ENCODE results near the gene NEB. TPM values are rescaled to one million over a fixed set of nuclear protein-coding genes. Genes with fewer than 3 reads are reported as not detected.

NEB gene
- total and polyA plus RNA-seq, 2 of the 4 experiments (the other 2 are of a cell fraction), result under 0.01 TPM; not detected in 1

GRCh38 chr2:151673016-151673415 is 61.3 kb downstream of the NEB start:
- H2BK20ac ChIP-seq (ENCODE audit: low read depth, low read length), result no peak overlapping the region
- no peak overlapping the region for H3K56ac ChIP-seq (ENCODE audit: extremely low read depth, insufficient read depth, low read length)
- no CpG with 5 or more reads among the region's 2 CpGs for WGBS, 2 experiments (ENCODE audit: extremely low coverage in 2 of 2, insufficient read length in 1 of 2)
- dilution Hi-C loops (cut with HindIII; ENCODE audit: low sequenced_read_pairs, unreplicated experiment), result no loop called here
- no peaks in the 10 kb centered on the region for H3K9me3 ChIP-seq (ENCODE audit: control insufficient read depth, insufficient read depth, low read length)
- in situ Hi-C loops (cut with MboI; ENCODE audit: low sequenced_read_pairs), result no loop called here
- H2BK120ac ChIP-seq (ENCODE audit: low read depth, low read length), result no peak overlapping the region
- no peak overlapping the region for H2AFZ ChIP-seq (replicated peaks; ENCODE audit: low read length, poor library complexity)
- no peak overlapping the region for H4K8ac ChIP-seq (ENCODE audit: low read depth in 2 of 2, low read length in 2 of 2)
- no TSS peak for BruUV-seq (replicated peaks)
- H3K4me2 ChIP-seq (ENCODE audit: low read depth, low read length), result no peak overlapping the region
- ChIA-PET CTCF (no interaction called here), POLR2A (ENCODE audit: unreplicated experiment) (no interaction called here)
- no peak for ATAC-seq (ENCODE audit: low read depth)
- H3K9me1 ChIP-seq (ENCODE audit: insufficient read depth, low read length), result no peaks in the 10 kb centered on the region
- TF ChIP-seq RCOR1 (IDR thresholded peaks at IDR 0.05; ENCODE audit: insufficient replicate concordance, low read length), result no peak
- TF ChIP-seq POLR2A (IDR thresholded peaks at IDR 0.05; ENCODE audit: low read depth, low read length), result no peak
- no peak for TF ChIP-seq ELK1 (IDR thresholded peaks at IDR 0.05; ENCODE audit: borderline replicate concordance, low read depth, low read length)
- TF ChIP-seq MXI1 (IDR thresholded peaks at IDR 0.05; ENCODE audit: borderline replicate concordance, low read depth, low read length), result no peak
- no peak for TF ChIP-seq CHD1 (IDR thresholded peaks at IDR 0.05; ENCODE audit: low read depth, low read length)
- no peak for TF ChIP-seq CEBPB (IDR thresholded peaks at IDR 0.05; ENCODE audit: low read depth, low read length)
- no peak for TF ChIP-seq CTCF (conservative IDR thresholded peaks at IDR 0.05; ENCODE audit: low read depth, low read length)
- TF ChIP-seq RFX5 (IDR thresholded peaks at IDR 0.05; ENCODE audit: low read depth, low read length), result no peak
- intact Hi-C loops (cut with micrococcal nuclease), result no loop called here
- H3K18ac ChIP-seq (ENCODE audit: low read depth, low read length), result no peak overlapping the region
- H3K9ac ChIP-seq (ENCODE audit: low read depth, low read length), result no peak overlapping the region
- no peaks in the 10 kb centered on the region for H3K27me3 ChIP-seq (ENCODE audit: control insufficient read depth, insufficient read depth, low read length)
- no peak overlapping the region for H3K4me3 ChIP-seq (ENCODE audit: insufficient read depth, low read depth, low read length)
- no peak overlapping the region for H3K4ac ChIP-seq (ENCODE audit: low read depth, low read length)
- H4K5ac ChIP-seq (ENCODE audit: low read depth, low read length), result no peak overlapping the region
- H3K36me3 ChIP-seq (ENCODE audit: control insufficient read depth, insufficient read depth, low read length), result no peaks in the 10 kb centered on the region
- H4K20me1 ChIP-seq (ENCODE audit: insufficient read depth, low read length), result no peaks in the 10 kb centered on the region
- H3K79me1 ChIP-seq (ENCODE audit: low read depth in 1 of 2, low read length in 2 of 2), result no peaks in the 10 kb centered on the region
- H3K27ac ChIP-seq (ENCODE audit: insufficient read depth, low read length), result no peak overlapping the region
- H2AK9ac ChIP-seq (replicated peaks; ENCODE audit: low read depth, low read length, poor library complexity), result no peak overlapping the region
- H3K23ac ChIP-seq (ENCODE audit: low read depth, low read length), result no peak overlapping the region
- DNase-seq, result no peak
- H4K91ac ChIP-seq (ENCODE audit: insufficient read depth, low read depth, low read length), result no peak overlapping the region
- H3K4me1 ChIP-seq (ENCODE audit: control insufficient read depth, insufficient read depth, low read length), result no peaks in the 10 kb centered on the region
- H2AK5ac ChIP-seq (ENCODE audit: low read depth, low read length), result no peak overlapping the region
- no peak overlapping the region for H2BK5ac ChIP-seq (ENCODE audit: low read depth, low read length, poor library complexity, severe bottlenecking)
- H3K14ac ChIP-seq (replicated peaks; ENCODE audit: low read depth, low read length), result no peak overlapping the region
- H2BK15ac ChIP-seq (ENCODE audit: low read depth, low read length), result no peak overlapping the region

Data from IMR-90 (cell line).